SHP77 (cell line): ENCODE measurements around the gene TMEM235.
"Not testable (repeated sequence)": the region's sequence is repeated elsewhere in the genome, so short reads cannot be mapped to it uniquely, and the experiment has no call there.

Experiments used
- DNase-seq, 2 experiments: peaks; one replicate each; lab custom pipeline; 2025; lab: John Stamatoyannopoulos, UW

Gene TMEM235

DNA sequence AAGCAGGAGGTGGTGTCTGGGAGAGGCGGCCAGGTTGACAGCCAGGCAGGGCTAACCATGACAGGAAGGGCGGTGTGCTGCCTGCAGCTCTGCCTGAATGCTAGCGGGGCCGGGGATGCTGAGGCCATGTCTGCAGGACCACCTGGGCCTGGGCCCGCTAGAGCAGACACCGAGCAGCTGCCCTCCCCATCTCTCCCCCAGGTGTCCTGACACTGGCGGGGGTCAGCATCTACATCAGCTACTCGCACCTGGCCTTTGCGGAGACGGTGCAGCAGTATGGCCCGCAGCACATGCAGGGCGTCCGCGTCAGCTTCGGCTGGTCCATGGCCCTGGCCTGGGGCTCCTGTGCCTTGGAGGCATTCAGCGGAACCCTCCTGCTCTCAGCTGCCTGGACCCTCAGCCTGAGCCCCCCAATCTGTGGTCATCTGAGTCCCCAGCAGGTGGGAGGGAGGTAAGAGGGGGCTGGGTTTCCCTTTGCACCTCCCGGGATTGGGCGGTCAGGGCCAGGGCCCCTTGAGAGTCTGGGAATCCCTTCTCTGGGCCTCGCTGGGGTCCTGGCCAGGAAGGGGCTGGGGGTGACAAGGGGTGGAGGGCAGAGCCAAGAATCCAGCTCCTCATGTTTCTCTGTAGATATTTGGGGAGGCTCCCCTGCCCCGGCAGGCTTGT, 7.5 kb downstream of the TMEM235 start:
- peak in 1 of 2 experiments; percentile 71 for DNase-seq

- DNase-seq, result no peak
These were observed 8.1 kb downstream of the TMEM235 start for GRCh38 chr17:78239489-78239931.

- DNase-seq, result no peak
These were observed 8.7 kb downstream of the TMEM235 start for GRCh38 chr17:78240012-78240655.

DNA sequence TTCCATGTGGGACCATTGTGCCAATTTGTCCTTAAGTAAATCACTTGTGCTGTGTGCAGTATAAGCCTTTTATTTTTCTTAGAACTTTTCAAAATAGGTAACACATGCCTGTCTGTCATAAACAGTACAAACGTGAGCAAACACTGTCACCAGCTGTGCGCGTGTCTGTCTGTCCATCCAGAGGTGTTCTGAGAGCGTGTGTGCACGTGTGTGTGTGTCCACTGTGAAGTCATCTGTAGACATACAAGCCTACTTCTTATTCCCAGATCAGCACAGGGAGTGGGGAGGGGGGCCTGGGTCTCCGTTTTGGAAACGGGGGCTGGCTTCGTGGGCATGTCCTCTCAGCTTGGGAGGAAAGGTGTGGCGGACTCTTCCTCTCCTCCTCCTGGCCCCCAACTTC, 9.4 kb downstream of the TMEM235 start:
- DNase-seq, result no peak

- DNase-seq, result peak; percentile 100
These were observed 10.0 kb downstream of the TMEM235 start for GRCh38 chr17:78241277-78242023.

DNA sequence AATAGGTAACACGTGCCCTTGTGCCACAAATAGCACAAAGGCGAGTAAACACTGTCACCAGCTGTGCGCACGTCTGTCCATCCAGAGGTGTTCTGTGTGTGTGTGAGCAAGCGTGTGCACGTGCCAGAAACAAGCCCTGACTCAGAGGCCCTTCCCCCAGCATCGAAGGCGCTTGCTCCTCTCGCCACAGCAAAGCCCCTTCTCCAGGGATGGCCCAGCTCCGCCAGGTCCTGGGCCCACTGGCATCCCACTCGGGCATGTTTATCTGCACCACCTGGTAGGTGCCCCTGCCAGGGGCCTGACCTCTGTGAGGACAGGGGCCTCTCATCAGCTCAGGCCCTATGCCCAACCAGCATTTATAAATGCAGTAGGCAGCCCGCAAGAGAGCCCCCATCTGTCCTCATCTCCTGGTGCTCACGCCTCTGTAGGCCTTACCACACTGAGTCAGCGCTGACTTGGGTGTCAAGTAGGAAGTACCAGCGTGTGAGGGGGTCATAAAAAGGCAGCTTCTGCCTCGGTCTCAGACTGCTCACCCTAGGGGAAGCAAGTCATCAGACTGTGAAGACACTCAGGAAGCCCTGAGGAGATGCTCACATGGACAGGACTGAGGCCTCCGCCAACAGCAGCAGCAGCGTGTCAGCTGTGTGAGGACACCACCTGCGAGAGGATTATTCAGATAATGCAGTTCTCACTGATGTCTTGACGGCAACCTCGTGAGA, 10.8 kb downstream of the TMEM235 start:
- DNase-seq, result peak; percentile 86 to 89

DNA sequence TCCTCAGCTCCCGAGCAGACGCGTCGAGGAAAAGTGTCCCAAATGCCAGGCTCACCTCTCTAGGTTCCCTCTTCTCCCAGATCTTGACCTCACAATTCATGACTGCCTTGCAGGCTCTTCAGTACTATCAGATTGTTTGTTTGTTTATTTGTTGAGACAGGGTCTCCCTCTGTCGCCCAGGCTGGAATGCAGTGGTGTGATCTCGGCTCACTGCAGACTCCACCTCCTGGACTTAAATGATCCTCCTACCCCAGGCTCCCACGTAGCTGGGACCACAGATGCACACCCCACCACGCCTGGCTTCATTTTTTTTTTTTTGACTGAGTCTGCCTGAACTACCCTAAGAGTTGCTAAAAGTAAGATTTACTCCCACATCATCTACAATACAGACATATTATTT, 15.9 kb downstream of the TMEM235 start:
- DNase-seq, result no peak

DNA sequence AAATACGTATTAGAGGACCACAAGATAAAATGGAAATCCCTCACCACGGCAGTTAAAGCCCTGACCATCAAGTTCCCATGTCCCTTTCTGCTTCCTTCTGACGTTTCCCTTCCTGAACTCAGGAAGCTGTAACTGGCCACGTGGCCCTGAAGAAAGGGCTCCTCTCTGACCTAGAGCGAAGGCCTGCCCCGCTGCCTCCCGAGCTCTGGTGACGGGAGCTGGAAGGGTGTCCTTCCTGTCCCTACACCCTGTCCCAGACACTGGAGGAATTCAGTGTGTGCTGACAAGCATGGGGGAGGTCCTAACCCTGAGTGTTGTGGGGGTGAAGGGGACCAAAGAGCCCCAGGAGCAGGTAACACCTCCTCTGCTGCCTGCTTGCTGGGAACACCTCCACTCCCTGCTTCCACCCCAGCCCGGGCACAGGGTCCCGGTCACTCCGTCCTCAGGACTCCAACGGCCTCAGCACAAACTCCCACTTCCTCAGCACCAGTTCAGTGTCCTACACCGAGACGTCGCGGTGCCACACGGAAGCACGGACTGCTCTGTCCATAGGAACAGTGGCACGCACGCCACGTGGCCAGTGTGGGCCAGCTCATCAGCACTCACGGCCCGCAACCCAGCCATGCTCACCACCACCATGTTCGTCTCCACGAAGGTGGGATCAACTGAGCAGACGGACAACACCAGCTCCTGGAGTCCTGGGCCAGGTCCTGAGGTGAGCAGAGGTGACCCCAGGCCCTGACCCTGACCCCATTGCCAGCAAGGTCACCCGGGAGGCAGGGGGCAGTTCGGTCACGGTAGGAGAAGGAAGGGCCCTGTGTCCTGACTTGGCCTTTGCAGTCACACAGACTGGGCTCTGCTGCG, 16.9 kb downstream of the TMEM235 start:
- no peak for DNase-seq

DNA sequence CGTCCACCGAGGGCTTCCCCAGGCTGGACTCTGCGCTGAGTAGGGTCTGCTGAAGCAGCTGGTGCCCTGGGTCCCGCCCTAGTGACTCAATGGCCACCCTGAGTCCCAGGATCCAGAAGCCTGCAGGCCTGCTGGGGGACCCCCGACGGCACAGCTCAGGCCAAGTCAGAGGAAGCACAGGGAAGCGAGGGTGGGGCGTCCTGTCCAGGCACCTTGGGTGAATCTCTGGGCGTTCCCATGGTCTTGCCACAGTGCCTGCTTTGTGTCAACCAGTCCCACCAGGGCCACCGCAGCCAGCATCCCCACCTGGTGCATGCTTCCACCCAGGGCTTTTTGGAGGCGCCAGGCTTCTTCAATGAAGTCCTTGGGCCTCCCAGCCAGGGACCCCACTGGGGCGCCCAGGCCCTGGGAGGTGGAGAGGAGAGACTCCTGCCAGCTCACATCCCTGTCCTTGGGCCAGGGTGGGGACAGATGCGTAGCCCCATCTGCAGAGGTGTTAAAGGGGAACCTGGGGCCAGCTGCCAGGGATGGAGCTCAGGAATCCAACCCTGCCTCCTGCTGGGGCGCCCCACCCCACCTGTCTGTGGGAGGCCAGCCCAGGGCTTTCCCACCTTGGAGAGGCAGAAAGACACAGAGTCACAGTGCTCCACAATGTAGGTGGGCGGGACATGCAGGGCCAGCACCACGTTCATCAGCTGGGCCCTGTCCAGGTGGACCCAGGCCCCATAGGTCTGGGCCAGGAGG, 17.8 kb downstream of the TMEM235 start:
- DNase-seq, result no peak

DNA sequence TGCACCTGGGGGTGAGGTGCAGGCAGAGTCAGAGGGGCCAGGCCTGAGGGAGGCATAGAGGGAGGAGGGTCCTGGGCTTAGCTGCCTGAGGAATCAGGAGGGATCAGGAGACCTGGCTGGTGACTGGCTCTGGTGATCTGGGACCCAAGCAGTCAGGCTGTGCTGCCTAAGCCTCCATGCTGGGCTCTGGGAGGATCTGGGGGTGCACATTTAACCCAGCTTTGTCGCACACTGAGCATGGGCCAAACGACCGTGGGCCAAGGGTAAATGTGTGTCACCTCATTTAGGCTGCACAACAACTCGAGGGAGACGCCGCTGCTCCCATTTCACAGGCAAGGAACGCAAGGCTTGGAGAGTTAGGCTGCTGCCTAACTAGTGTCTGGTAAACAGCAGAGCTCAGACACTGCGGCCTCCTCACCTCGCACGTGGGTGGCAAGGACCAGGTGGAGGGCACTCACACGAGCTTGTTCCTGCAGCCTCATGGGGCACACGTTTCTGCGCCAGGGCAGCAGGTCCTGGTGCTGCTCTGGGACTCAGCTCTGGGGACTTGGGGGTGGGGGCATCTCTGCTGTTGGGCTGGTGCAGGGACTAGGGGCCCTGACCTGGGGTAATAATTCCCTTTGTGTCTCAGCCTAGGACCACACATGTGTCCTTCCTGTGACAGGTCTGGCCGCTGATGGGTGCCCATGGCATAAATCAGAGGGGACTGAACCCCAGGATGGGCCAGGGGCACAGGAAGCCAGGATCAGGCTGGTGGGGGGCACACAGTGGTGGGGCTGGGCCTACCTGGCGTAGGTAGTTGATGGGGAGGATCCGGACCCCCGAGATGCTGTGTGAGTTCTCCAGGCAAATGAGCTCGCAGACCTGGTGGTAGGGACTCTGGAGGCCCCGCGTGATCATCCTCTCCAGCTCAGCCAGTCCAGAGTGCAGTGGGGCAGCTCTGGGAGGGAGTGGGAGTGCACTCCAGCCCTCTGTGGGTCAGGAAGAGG, 18.7 kb downstream of the TMEM235 start:
- DNase-seq, result no peak

- peak; percentile 89 to 95 for DNase-seq
These were observed 19.7 kb downstream of the TMEM235 start for GRCh38 chr17:78250891-78251772.

DNA sequence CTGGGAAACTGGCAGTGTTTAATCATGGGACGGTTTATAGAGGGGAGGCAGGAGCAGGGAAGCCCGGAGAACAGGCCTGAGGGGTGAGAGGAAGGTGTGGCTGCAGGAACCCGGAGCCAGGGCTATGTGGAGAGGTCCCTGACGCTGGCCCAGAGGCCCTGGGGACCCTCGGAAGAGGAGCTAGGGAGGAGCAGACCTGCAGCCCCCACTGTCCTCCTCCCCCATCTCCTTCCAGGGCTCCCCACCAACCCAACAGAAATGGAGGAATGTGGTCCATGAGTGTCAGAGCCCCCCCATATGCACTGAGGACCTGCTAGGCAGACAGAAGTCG, 20.3 kb downstream of the TMEM235 start:
- DNase-seq, result no peak

DNA sequence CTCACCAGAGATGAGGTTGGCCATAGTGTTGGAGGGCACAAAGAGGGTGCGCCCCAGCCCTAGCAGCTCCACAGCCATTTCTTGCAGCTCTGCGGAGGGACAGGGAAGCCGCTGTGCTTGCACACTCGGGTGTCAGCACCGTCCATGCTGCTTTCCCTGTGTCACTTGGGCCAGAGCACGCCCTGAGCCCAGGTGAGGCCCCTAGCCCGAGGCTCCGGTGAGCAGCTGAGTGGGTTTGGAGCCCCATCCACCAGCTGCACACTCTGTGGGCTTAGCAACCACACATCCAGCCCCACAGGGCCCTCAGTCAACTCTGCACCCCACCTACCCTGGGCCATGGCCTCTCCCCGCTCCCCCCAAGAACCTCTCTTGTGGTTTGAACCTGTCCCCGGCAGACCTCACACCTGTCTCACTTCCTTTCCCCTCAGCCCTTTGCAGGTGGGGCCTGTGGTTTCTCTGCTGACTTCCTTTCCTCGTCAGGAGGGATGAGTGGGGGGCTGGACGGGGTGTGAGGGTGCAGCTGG, 20.7 kb downstream of the TMEM235 start:
- DNase-seq, result no peak

- peak in 1 of 2 experiments; percentile 52 for DNase-seq
These were observed 21.5 kb downstream of the TMEM235 start for GRCh38 chr17:78252701-78253635.

DNA sequence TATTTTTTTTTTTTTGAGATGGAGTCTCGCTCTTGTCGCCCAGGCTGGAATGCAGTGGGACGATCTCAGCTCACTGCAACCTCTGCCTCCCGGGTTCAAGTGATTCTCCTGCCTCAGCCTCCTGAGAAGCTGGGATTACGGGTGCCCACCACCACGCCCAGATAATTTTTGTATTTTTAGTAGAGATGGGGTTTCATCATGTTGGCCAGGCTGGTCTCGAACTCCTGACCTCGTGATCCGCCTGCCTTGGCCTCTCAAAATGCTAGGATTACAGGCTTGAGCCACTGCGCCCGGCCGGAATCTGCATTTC, 22.2 kb downstream of the TMEM235 start:
- not testable (repeated sequence) for DNase-seq

- peak; percentile 96 to 97 for DNase-seq
These were observed 22.7 kb downstream of the TMEM235 start for GRCh38 chr17:78253946-78254672.
